IPS-NIHi7 (cell line): ENCODE results near the gene SUPT6H.
"Not testable (repeated sequence)": the region's sequence is repeated elsewhere in the genome, so short reads cannot be mapped to it uniquely, and the experiment has no call there.

ENCODE experiments used
- DNase-seq: peaks from one replicate; pipeline ENCODE4 v3.0.0; 2012; ENCODE audit warnings: mixed read lengths; ENCODE audit errors: extremely low spot score

SUPT6H gene

DNA sequence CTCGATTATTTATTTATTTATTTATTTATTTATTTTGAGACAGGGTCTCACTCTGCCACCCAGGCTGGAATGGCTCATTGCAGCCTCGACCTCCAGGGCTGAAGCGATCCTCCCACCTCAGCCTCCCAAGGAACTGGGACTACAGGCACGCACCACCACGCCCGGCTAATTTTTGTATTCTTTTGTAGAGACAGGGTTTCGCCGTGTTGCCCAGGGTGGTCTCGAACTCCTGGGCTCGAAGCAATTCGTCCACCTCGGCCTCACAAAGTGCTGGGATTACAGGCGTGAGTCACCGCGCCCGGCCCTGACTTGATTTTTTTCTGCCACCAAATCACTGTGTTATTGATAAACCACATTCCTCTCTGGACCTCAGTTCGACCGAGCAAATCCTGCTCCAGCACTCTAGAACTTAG lies 57.0 kb downstream of the SUPT6H start:
- DNase-seq, result no peak

GRCh38 chr17:28720247-28720996 lies 58.4 kb downstream of the SUPT6H start:
- no peak for DNase-seq

GRCh38 chr17:28720997-28721329 lies 59.0 kb downstream of the SUPT6H start:
- DNase-seq, result not testable (repeated sequence)

DNA sequence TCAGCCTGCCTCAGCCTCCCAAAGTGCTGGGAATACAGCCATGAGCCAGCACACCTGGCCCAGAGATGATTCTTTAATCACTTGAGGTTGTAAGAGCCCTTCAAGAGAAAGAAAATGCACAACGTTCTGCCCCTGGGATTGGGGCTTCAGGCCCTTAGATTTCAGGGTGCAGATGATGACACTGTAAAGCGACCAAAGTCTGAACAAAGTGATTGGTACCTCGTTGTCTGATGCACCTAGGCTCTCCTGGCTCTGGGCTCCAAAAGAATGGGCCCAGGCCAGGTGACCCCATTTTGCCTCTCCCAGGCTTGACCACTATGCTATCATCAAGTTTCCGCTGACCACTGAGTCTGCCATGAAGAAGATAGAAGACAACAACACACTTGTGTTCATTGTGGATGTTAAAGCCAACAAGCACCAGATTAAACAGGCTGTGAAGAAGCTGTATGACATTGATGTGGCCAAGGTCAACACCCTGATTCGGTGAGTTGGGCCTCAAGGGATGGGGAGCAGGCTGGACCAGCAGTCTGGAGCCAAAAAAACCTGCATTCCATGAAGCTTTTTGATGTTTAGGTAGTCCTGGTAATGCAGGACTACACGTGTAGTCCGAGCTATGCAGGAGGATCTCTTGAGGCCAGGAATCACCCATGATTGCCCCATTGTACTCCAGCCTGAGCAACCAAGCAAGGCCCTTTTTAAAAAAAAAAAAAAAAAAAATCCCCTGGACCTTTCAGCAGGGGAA lies 60.6 kb downstream of the SUPT6H start:
- DNase-seq, result no peak

GRCh38 chr17:28723159-28723835 lies 61.3 kb downstream of the SUPT6H start:
- DNase-seq, result no peak

DNA sequence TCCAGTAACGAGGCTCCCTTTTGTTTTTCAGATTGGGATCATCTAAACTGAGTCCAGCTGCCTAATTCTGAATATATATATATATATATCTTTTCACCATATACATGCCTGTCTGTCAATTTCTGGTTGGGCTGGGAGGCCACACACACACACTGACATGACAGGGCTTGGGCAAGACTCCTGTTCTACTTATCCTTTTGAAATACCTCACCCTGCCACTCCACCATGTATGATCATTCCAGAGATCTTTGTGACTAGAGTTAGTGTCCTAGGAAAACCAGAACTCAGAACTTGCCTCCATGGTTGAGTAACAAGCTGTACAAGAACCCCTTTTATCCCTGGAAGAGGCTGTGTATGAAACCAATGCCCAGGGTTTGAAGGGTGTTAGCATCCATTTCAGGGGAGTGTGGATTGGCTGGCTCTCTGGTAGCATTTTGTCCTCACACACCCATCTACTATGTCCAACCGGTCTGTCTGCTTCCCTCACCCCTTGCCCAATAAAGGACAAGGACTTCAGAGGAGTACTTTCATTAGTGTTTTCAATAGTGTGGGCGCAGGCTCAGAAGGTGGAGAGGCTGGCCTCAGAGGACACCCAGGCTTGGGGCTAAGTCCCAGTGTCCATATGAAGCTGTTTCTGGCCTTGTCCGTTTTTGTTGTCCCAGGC lies 62.0 kb downstream of the SUPT6H start:
- not testable (repeated sequence) for DNase-seq

DNA sequence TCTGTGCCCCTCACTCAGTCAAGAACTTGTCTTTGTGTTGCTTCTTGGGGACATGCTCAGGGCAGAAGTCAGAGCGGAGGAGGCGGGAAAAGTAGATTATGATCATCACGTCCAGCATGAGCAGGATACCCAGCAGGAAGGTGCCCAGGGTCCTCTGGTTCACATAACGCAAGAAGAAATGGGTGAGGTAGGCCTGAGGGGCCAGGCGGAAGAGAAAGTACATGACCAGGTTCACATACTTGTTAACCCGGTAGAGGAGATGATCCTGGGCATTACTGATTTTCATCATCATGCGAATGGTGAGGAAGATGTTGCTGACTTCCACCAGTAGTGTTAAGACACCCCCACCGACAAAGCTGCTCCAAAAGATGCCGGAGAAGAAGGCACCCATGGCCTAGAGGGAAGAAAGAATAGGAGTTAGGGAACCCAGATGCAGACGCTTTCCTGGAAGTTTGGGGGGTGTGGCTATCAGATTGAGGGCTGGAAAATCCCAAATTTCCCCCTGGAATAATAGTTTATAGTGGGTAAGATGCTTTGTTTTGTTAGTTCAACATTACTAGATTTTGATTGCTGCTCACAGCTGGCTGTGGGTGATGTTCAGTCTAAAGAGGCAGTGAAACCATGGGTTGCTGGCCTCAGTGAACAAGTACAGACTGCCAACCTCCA lies 62.6 kb downstream of the SUPT6H start:
- DNase-seq, result no peak

GRCh38 chr17:28725166-28725659 lies 63.2 kb downstream of the SUPT6H start:
- DNase-seq, result no peak

GRCh38 chr17:28725660-28726225 lies 63.7 kb downstream of the SUPT6H start:
- no peak for DNase-seq

GRCh38 chr17:28726226-28726626 lies 64.2 kb downstream of the SUPT6H start, which contains the start of gene TLCD1:
TLCD1 (minus strand) TSS chr17:28726233; CDS start chr17:28726097, 136 bp downstream.
- peak; percentile 72 for DNase-seq

GRCh38 chr17:28726627-28727491 lies 64.9 kb downstream of the SUPT6H start:
- peak; percentile 75 for DNase-seq

GRCh38 chr17:28728364-28729200 lies 66.6 kb downstream of the SUPT6H start, which contains the start of gene NEK8:
NEK8 (plus strand) TSS chr17:28728788; CDS start chr17:28728814, 26 bp downstream.
- DNase-seq, result peak; percentile 83

- DNase-seq, result no peak
These were observed 67.9 kb downstream of the SUPT6H start for GRCh38 chr17:28729950-28730330.

DNA sequence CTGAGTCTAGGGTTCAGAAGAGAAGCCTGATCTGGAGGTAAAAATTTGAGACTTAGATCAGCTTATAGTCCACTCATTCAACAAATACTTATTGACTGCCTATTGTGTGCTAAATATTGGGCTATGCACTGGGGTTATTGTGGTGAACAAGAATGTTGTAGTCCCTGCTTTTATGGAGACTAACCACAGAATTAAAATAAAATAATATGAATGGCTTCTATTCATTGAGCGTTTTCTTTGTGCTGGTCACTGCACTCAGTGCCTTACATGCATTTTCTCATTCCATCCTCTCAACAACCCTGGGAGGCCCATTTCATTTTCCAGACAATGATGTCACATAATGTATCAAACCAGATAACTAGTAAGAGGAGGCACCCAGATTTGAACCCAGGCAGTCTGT lies 71.3 kb downstream of the SUPT6H start:
- DNase-seq, result no peak

DNA sequence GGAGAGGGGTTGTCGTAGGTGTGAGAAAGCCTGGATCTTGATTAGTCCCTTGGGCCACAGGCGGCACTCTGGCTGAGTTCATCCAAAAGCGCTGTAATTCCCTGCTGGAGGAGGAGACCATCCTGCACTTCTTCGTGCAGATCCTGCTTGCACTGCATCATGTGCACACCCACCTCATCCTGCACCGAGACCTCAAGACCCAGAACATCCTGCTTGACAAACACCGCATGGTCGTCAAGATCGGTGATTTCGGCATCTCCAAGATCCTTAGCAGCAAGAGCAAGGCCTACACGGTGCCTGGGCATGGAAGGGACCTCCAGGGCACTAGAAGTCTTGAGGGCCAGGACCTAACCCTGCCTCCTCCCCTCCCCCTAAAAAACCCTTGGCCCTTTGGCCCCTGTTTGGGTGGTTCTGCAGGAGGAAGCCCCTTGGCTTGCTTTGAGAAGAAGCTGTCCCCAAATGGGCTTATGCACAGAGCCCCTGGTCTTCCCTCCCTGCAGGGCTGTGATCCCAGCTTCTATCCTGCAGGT lies 72.8 kb downstream of the SUPT6H start:
- no peak for DNase-seq

DNA sequence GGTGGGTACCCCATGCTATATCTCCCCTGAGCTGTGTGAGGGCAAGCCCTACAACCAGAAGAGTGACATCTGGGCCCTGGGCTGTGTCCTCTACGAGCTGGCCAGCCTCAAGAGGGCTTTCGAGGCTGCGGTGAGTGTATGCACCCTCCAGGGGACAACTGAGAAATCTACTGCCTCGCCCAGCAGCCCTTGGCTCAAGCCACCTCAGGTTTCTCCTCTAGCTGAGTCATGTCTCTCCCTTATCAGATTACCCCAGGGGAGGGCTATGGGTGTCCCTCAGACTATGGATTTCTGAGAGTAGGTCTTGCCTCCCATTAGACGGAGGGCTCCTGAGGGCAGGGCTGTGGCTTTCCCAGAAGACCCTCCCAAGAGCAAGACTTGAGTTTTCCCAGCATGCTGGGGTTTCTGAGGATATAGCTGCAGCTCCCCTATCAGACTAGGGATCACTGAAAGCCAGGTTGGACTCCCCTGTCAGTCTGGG lies 73.3 kb downstream of the SUPT6H start:
- no peak for DNase-seq

- not testable (repeated sequence) for DNase-seq
These were observed 74.1 kb downstream of the SUPT6H start for GRCh38 chr17:28735913-28736769.

DNA sequence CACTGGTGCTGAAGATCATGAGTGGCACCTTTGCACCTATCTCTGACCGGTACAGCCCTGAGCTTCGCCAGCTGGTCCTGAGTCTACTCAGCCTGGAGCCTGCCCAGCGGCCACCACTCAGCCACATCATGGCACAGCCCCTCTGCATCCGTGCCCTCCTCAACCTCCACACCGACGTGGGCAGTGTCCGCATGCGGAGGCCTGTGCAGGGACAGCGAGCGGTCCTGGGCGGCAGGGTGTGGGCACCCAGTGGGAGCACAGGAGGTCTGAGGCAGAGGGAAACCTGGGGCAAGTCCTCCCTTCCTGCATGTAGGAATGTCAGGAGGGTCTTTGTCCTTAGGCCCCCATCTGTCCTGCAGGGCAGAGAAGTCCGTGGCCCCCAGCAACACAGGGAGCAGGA lies 75.3 kb downstream of the SUPT6H start:
- DNase-seq, result no peak
